GM23248 (cell line): ENCODE results near the gene ADIPOQ. TPM values are rescaled to one million over a fixed set of nuclear protein-coding genes. Genes with fewer than 3 reads are reported as not detected.
A peak's percentile ranks its signal among the peaks of the same experiment; 100 is the strongest.
"Not testable (repeated sequence)": the region's sequence is repeated elsewhere in the genome, so short reads cannot be mapped to it uniquely, and the experiment has no call there.

Source experiments
- DNase-seq: peaks from one replicate; pipeline ENCODE4 v3.0.0-alpha.2; 2015
- H2AFZ ChIP-seq: fragments of 200-600 bp; sonication (generic); 2 replicates; pipeline ENCODE4 v1.6.1; 2016; ENCODE audit warnings: antibody characterized with exemption
- H3F3A ChIP-seq: fragments of 200-600 bp; sonication (generic); 2 replicates; pipeline ENCODE4 v1.6.1; 2016; ENCODE audit warnings: mild to moderate bottlenecking, antibody characterized with exemption, mixed run types; ENCODE audit not compliant: insufficient read depth
- H3K27ac ChIP-seq: fragments of 200-600 bp; sonication (generic); 2 replicates; pipeline ENCODE4 v1.5.1; 2016; ENCODE audit warnings: mild to moderate bottlenecking
- H3K27me3 ChIP-seq: fragments of 200-600 bp; sonication (generic); replicated peaks from 2 replicates; pipeline ENCODE4 v1.6.1; 2016; ENCODE audit warnings: mild to moderate bottlenecking; ENCODE audit not compliant: insufficient read depth
- H3K36me3 ChIP-seq: fragments of 200-600 bp; sonication (generic); 2 replicates; pipeline ENCODE4 v1.6.1; 2016; ENCODE audit warnings: low read depth, mild to moderate bottlenecking
- H3K4me1 ChIP-seq: fragments of 200-600 bp; sonication (generic); 2 replicates; pipeline ENCODE4 v1.6.1; 2016; ENCODE audit warnings: mild to moderate bottlenecking; ENCODE audit not compliant: insufficient read depth
- H3K4me2 ChIP-seq: fragments of 200-600 bp; sonication (generic); one replicate; pipeline ENCODE4 v1.6.1; 2016; ENCODE audit warnings: mild to moderate bottlenecking; ENCODE audit not compliant: unreplicated experiment
- H3K4me3 ChIP-seq: fragments of 200-600 bp; sonication (generic); 2 replicates; pipeline ENCODE4 v1.5.1; 2016; ENCODE audit warnings: mild to moderate bottlenecking
- H3K79me2 ChIP-seq: fragments of 200-600 bp; sonication (generic); 2 replicates; pipeline ENCODE4 v1.6.1; 2016; ENCODE audit warnings: mild to moderate bottlenecking; ENCODE audit not compliant: insufficient read depth
- H3K9ac ChIP-seq: fragments of 200-600 bp; sonication (generic); 2 replicates; pipeline ENCODE4 v1.6.1; 2016; ENCODE audit warnings: mild to moderate bottlenecking
- H3K9me2 ChIP-seq: fragments of 200-600 bp; sonication (generic); 2 replicates; pipeline ENCODE4 v1.6.1; 2016; ENCODE audit warnings: mixed run types, mild to moderate bottlenecking, moderate library complexity; ENCODE audit not compliant: insufficient read depth
- H3K9me3 ChIP-seq: fragments of 200-600 bp; sonication (generic); one replicate; pipeline ENCODE4 v1.6.1; 2017; ENCODE audit warnings: low read depth
- H4K20me1 ChIP-seq: fragments of 200-600 bp; sonication (generic); 2 replicates; pipeline ENCODE4 v1.6.0; 2016; ENCODE audit not compliant: insufficient read depth
- EZH2 ChIP-seq: fragments of 200-600 bp; sonication (generic); IDR thresholded peaks from 2 replicates; pipeline ENCODE4 v1.6.1; 2018; ENCODE audit warnings: antibody characterized with exemption, mild to moderate bottlenecking; ENCODE audit not compliant: insufficient read depth, poor library complexity, severe bottlenecking
- EZH2phosphoT487 ChIP-seq: fragments of 200-600 bp; sonication (generic); IDR thresholded peaks from 2 replicates; pipeline ENCODE4 v1.6.1; 2018; ENCODE audit warnings: antibody characterized with exemption, moderate library complexity, mild to moderate bottlenecking, low read depth; ENCODE audit not compliant: insufficient read depth
- WGBS, 2 experiments: methylation state at CpG; one replicate each; pipeline ENCODE4 v1.1.6; 2015 to 2017; ENCODE audit warnings: low lambda C conversion rate in 2 of 2, low coverage in 1 of 2; ENCODE audit errors: missing lambda C conversion rate in 2 of 2; 5-methylcytosine and 5-hydroxymethylcytosine counted together
- in situ Hi-C: fragments of 300-500 bp; cut with MboI; formaldehyde crosslinking; loops from 2 replicates; pipeline ENCODE4 v1.15.0; 2020
- polyA plus RNA-seq: library from polyadenylated mRNA; unstranded; fragments of >200 nt; fragmentation: Nextera tagmentation; extraction: Ambion mirVana; gene quantifications from 2 replicates; pipeline ENCODE4 v1.2.1, GENCODE V29; 2016
- total RNA-seq: library from RNA; depleted of rRNA; stranded (reverse); fragments of >200 nt; shearing (Covaris generic); gene quantifications from 2 replicates; pipeline ENCODE4 v1.2.3, GENCODE V29; 2014

The ADIPOQ gene
- total and polyA plus RNA-seq, 2 experiments from 2014 or later, result not detected

- TF ChIP-seq EZH2 (no peak), EZH2phosphoT487 (no peak)
- DNase-seq, result peak; percentile 86
- peak overlapping the region; percentile 52 for H3K4me3 ChIP-seq
- no peaks in the 10 kb centered on the region for H3K9me2 ChIP-seq
- H3F3A ChIP-seq, result peaks cover 7% of the 10 kb centered on the region; the same call in 1 of the 2 replicates
- H3K36me3 ChIP-seq, result no peaks in the 10 kb centered on the region
- peak overlapping the region; percentile 45 for H3K27ac ChIP-seq
- in situ Hi-C loops, result loop anchor here (25.0 kb wide), 1 partner anchor 834 kb away; no protein-coding TSS in a partner anchor
- peak overlapping the region; percentile 76 for H2AFZ ChIP-seq
- peak overlapping the region; percentile 84 for H3K4me2 ChIP-seq
- 0 out of 2 replicates have a peak, but pooled peaks cover 3% of the 10 kb centered on the region for H3K27me3 ChIP-seq
- H3K9ac ChIP-seq, result peak overlapping the region; percentile 54
- H3K4me1 ChIP-seq, result peaks cover 11% of the 10 kb centered on the region
- H3K9me3 ChIP-seq, result no peaks in the 10 kb centered on the region
- H3K79me2 ChIP-seq, result no peaks in the 10 kb centered on the region
- 33 to 34% methylated on average over 11 of the region's 11 CpGs for WGBS, 2 experiments
- no peaks in the 10 kb centered on the region for H4K20me1 ChIP-seq
These were observed 20.8 kb upstream of the ADIPOQ start for GRCh38 chr3:186821429-186822387.

GRCh38 chr3:186822388-186822759, 20.1 kb upstream of the ADIPOQ start:
- H3K27ac ChIP-seq, result peak overlapping the region; percentile 45
- H3K36me3 ChIP-seq, DNase-seq, H3K9ac ChIP-seq, H3K79me2 ChIP-seq, H3K9me3 ChIP-seq, H3F3A ChIP-seq, H3K9me2 ChIP-seq, H4K20me1 ChIP-seq, H3K27me3 ChIP-seq: not testable (repeated sequence)
- in situ Hi-C loops, result loop anchor here (25.0 kb wide), 1 partner anchor 835 kb away; no protein-coding TSS in a partner anchor
- peak overlapping the region; percentile 76; the same call in 1 of the 2 replicates for H2AFZ ChIP-seq
- H3K4me1 ChIP-seq, result peaks cover 11% of the 10 kb centered on the region
- peak overlapping the region; percentile 84 for H3K4me2 ChIP-seq
- H3K4me3 ChIP-seq, result peak overlapping the region; percentile 52; the same call in 1 of the 2 replicates
- 81 to 84% methylated on average over 1 of the region's 1 CpG for WGBS, 2 experiments

GRCh38 chr3:186823386-186823785, 19.1 kb upstream of the ADIPOQ start:
- no peak overlapping the region for H2AFZ ChIP-seq
- 67 to 72% methylated on average over 2 of the region's 2 CpGs for WGBS, 2 experiments
- H3K79me2 ChIP-seq, result no peaks in the 10 kb centered on the region
- peaks cover 7% of the 10 kb centered on the region; the same call in 1 of the 2 replicates for H3F3A ChIP-seq
- H3K4me1 ChIP-seq, result peaks cover 11% of the 10 kb centered on the region
- no peaks in the 10 kb centered on the region for H3K36me3 ChIP-seq
- no peak overlapping the region for H3K4me2 ChIP-seq
- no peak overlapping the region for H3K9ac ChIP-seq
- TF ChIP-seq EZH2phosphoT487 (no peak), EZH2 (no peak)
- H3K4me3 ChIP-seq, result no peak overlapping the region
- no peaks in the 10 kb centered on the region for H3K9me2 ChIP-seq
- DNase-seq, result peak; percentile 47
- in situ Hi-C loops, result loop anchor here (25.0 kb wide), 1 partner anchor 836 kb away; no protein-coding TSS in a partner anchor
- H3K27me3 ChIP-seq, result peaks cover 10% of the 10 kb centered on the region
- H3K27ac ChIP-seq, result no peak overlapping the region
- H3K9me3 ChIP-seq, result no peaks in the 10 kb centered on the region
- no peaks in the 10 kb centered on the region for H4K20me1 ChIP-seq

GRCh38 chr3:186824430-186825139, 17.9 kb upstream of the ADIPOQ start:
- H3K4me3 ChIP-seq, result no peak overlapping the region
- no peaks in the 10 kb centered on the region for H4K20me1 ChIP-seq
- H3K27ac ChIP-seq, result no peak overlapping the region
- peaks cover 11% of the 10 kb centered on the region for H3K4me1 ChIP-seq
- in situ Hi-C loops, result loop anchor here (25.0 kb wide), 3 partner anchors 488 to 863 kb away; no protein-coding TSS in a partner anchor
- WGBS, 2 experiments, result 46 to 51% methylated on average over 18 of the region's 18 CpGs
- H3K36me3 ChIP-seq, result no peaks in the 10 kb centered on the region
- DNase-seq, result no peak
- H3K9me2 ChIP-seq, result no peaks in the 10 kb centered on the region
- no peak overlapping the region for H3K4me2 ChIP-seq
- H3K79me2 ChIP-seq, result no peaks in the 10 kb centered on the region
- peaks cover 7% of the 10 kb centered on the region; the same call in 1 of the 2 replicates for H3F3A ChIP-seq
- H3K9me3 ChIP-seq, result no peaks in the 10 kb centered on the region
- TF ChIP-seq EZH2phosphoT487, result no peak
- TF ChIP-seq EZH2, result no peak
- H3K27me3 ChIP-seq, result peaks cover 21% of the 10 kb centered on the region
- no peak overlapping the region for H3K9ac ChIP-seq
- no peak overlapping the region for H2AFZ ChIP-seq
